Measurements from ENCODE around the gene ZNF565. TPM values are rescaled to one million over a fixed set of nuclear protein-coding genes. Genes with fewer than 3 reads are reported as not detected.

Gene ZNF565
- polyA plus RNA-seq, 2 of the 4 experiments (the other 2 are of a cell fraction): 4.5 to 5.6 TPM

DNA sequence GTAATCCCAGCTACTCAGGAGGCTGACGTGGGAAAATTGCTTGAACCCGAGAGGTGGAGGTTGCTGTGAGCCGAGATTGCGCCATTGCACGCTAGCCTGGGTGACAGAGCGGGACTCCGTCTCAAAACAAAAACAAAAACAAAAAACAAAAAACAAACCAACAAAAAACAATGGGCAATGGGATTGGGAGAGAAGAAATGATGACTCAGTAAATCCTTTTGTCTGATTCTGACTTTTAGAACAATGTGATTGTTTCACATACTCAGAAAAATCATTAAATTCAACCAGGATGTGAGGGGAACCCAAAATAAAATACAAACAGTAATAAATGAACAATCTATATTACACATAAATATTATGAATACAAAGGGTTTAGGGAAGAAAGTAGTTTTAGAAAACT is 5.1 kb downstream of the ZNF565 start:
- H3K4me1 ChIP-seq: 0 out of 3 replicates have a peak, but pooled peaks cover 3% of the 10 kb centered on the region
- ATAC-seq: no peak
- H3K4me3 ChIP-seq: no peak overlapping the region
- 95% methylated on average over 7 of the region's 7 CpGs for WGBS (ENCODE audit: missing lambda C conversion rate)
- no peak overlapping the region for H3K27ac ChIP-seq
- ChIA-PET POLR2A (interaction anchor here (0.6 kb wide), 1 partner anchor 18 kb away, joined by 3 read pairs; no protein-coding TSS in a partner anchor), CTCF (interaction anchor here (1.1 kb wide), 1 partner anchor 81 kb away, joined by 3 read pairs; no protein-coding TSS in a partner anchor)
- TF ChIP-seq CHD2 (IDR thresholded peaks at IDR 0.05; ENCODE audit: low read length, partially characterized antibody) (no peak), MAFK (IDR thresholded peaks at IDR 0.05; ENCODE audit: partially characterized antibody) (peak; percentile 92), TP53 (CRISPR knock-in tag; IDR thresholded peaks at IDR 0.05) (no peak)
- no peak for FAIRE-seq
- H3K9me3 ChIP-seq: 0 out of 3 replicates have a peak, but pooled peaks cover 4% of the 10 kb centered on the region
- H3K4me2 ChIP-seq: no peak overlapping the region
- DNase-seq (ENCODE audit: low read depth in 1 of 2, low spot score in 1 of 2): no peak

DNA sequence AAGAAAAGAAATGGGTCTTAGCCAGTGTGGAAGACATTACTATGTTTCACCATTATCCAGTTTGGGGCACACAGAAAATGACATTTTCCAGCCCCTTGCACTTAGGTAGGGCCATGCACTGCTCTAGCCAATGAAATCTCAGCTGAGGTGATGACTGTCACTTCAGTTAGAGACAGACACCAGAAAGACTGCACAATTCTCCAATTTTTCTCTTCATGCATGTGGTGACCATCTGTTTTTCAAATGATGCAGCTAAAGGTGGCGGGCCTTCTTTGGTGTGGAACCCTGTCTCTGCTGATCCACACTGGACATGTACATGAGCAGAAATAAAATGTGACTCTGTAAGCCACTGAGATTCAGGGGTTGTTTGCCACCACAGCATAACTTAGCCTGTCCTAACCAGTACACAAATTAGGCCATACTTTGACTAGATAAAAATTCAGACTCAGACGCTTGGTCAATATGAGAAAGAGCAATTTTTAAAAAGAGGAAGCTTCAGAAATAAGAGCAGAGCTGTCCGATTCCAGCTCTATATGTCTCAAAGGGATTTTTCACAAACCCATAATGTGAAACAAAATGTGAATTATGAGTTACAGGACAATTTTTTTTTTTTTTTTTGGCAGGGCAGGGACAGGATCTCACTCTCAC is 6.7 kb downstream of the ZNF565 start:
- FAIRE-seq: no peak
- POLR2A ChIA-PET: no interaction called here

DNA sequence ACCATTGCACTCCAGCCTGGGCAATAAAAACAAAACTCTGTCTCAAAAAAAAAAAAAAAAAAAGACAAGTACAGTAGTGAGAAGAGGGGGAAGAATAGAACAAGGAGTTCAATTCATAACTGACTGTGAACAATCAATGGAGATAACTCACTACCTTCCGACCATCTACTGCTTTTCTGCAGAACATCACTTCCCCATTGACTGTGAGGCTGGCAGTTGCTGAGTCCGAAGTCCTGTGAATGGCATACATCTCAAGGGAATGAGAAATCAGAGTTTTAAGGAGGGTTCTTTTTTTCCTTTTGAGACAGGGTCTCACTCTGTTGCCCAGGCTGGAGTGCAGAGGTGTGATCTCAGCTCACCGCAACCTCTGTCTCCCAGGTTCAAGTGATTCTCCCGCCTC is 11.2 kb downstream of the ZNF565 start:
- DNase-seq (ENCODE audit: low read depth in 1 of 2, low spot score in 1 of 2) (no peak), ATAC-seq (no peak), FAIRE-seq (no peak)
- ChIA-PET CTCF (interaction anchor here (0.6 to 1.9 kb wide), 4 partner anchors 23 to 1491 kb away, joined by 4 to 7 read pairs (median 5); no protein-coding TSS in a partner anchor), POLR2A (interaction anchor here (1.7 kb wide), 1 partner anchor 11 kb away, joined by 7 read pairs; the partner anchor contains the start of genes ZNF146 and ZNF565)
- Histone ChIP-seq H3K4me3 (no peak overlapping the region), H3K4me2 (no peak overlapping the region), H3K9me3 (0 out of 3 replicates have a peak, but pooled peaks cover 5% of the 10 kb centered on the region), H3K4me1 (no peaks in the 10 kb centered on the region), H3K27ac (no peak overlapping the region)
- 90% methylated on average over 4 of the region's 4 CpGs for WGBS (ENCODE audit: missing lambda C conversion rate)
- TF ChIP-seq, protein P1, sequence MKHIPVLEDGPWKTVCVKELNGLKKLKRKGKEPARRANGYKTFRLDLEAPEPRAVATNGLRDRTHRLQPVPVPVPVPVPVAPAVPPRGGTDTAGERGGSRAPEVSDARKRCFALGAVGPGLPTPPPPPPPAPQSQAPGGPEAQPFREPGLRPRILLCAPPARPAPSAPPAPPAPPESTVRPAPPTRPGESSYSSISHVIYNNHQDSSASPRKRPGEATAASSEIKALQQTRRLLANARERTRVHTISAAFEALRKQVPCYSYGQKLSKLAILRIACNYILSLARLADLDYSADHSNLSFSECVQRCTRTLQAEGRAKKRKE (CRISPR knock-in tag; IDR thresholded peaks at IDR 0.05; ENCODE audit: low read depth): no peak
- TF ChIP-seq FOXS1 (CRISPR knock-in tag; IDR thresholded peaks at IDR 0.05): no peak
- no peak for TF ChIP-seq TP53 (CRISPR knock-in tag; IDR thresholded peaks at IDR 0.05)
- TF ChIP-seq NPAS2 (CRISPR knock-in tag; IDR thresholded peaks at IDR 0.05; ENCODE audit: borderline replicate concordance): no peak
- no peak for TF ChIP-seq JUNB (IDR thresholded peaks at IDR 0.05)
- TF ChIP-seq, protein P2, sequence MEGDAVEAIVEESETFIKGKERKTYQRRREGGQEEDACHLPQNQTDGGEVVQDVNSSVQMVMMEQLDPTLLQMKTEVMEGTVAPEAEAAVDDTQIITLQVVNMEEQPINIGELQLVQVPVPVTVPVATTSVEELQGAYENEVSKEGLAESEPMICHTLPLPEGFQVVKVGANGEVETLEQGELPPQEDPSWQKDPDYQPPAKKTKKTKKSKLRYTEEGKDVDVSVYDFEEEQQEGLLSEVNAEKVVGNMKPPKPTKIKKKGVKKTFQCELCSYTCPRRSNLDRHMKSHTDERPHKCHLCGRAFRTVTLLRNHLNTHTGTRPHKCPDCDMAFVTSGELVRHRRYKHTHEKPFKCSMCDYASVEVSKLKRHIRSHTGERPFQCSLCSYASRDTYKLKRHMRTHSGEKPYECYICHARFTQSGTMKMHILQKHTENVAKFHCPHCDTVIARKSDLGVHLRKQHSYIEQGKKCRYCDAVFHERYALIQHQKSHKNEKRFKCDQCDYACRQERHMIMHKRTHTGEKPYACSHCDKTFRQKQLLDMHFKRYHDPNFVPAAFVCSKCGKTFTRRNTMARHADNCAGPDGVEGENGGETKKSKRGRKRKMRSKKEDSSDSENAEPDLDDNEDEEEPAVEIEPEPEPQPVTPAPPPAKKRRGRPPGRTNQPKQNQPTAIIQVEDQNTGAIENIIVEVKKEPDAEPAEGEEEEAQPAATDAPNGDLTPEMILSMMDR (IDR thresholded peaks at IDR 0.05): no peak
- no peak for TF ChIP-seq CBX8 (IDR thresholded peaks at IDR 0.05)

More for the DNA sequence above, 6.7 kb downstream of the ZNF565 start:
- ATAC-seq (no peak), DNase-seq (ENCODE audit: low read depth in 1 of 2, low spot score in 1 of 2) (no peak)
- no peak overlapping the region for H3K27ac ChIP-seq
- 0 out of 3 replicates have a peak, but pooled peaks cover 4% of the 10 kb centered on the region for H3K9me3 ChIP-seq
- CTCF ChIA-PET: interaction anchor here (0.7 to 2.5 kb wide), 8 partner anchors 10 to 147 kb away, joined by 3 to 7 read pairs (median 5); no protein-coding TSS in a partner anchor
- H3K4me2 ChIP-seq: no peak overlapping the region
- no peaks in the 10 kb centered on the region for H3K4me1 ChIP-seq
- TF ChIP-seq, protein P3, sequence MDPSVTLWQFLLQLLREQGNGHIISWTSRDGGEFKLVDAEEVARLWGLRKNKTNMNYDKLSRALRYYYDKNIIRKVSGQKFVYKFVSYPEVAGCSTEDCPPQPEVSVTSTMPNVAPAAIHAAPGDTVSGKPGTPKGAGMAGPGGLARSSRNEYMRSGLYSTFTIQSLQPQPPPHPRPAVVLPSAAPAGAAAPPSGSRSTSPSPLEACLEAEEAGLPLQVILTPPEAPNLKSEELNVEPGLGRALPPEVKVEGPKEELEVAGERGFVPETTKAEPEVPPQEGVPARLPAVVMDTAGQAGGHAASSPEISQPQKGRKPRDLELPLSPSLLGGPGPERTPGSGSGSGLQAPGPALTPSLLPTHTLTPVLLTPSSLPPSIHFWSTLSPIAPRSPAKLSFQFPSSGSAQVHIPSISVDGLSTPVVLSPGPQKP (IDR thresholded peaks at IDR 0.05; ENCODE audit: low read depth, low read length): no peak
- TF ChIP-seq POLR2AphosphoS2 (conservative IDR thresholded peaks at IDR 0.05; ENCODE audit: low read length): no peak
- no peak for TF ChIP-seq EHMT2 (IDR thresholded peaks at IDR 0.05; ENCODE audit: low read depth)
- TF ChIP-seq RAD21 (conservative IDR thresholded peaks at IDR 0.05 in 1 of 2, IDR thresholded peaks at IDR 0.05 in 1 of 2): no peak
- TF ChIP-seq PHF8 (IDR thresholded peaks at IDR 0.05; ENCODE audit: borderline replicate concordance, low read depth): no peak
- no peak for TF ChIP-seq ZC3H11A (IDR thresholded peaks at IDR 0.05)
- TF ChIP-seq, protein P1 (CRISPR knock-in tag; IDR thresholded peaks at IDR 0.05; ENCODE audit: low read depth): no peak
- TF ChIP-seq HOXB5 (CRISPR knock-in tag; IDR thresholded peaks at IDR 0.05): no peak
- TF ChIP-seq, protein P4, sequence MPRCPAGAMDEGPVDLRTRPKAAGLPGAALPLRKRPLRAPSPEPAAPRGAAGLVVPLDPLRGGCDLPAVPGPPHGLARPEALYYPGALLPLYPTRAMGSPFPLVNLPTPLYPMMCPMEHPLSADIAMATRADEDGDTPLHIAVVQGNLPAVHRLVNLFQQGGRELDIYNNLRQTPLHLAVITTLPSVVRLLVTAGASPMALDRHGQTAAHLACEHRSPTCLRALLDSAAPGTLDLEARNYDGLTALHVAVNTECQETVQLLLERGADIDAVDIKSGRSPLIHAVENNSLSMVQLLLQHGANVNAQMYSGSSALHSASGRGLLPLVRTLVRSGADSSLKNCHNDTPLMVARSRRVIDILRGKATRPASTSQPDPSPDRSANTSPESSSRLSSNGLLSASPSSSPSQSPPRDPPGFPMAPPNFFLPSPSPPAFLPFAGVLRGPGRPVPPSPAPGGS (IDR thresholded peaks at IDR 0.05): no peak
- TF ChIP-seq HEYL (CRISPR knock-in tag; IDR thresholded peaks at IDR 0.05): no peak
- TF ChIP-seq JUN (IDR thresholded peaks at IDR 0.05): no peak
- no peak for TF ChIP-seq FOSB (CRISPR knock-in tag; IDR thresholded peaks at IDR 0.05)
- TF ChIP-seq EHF (CRISPR knock-in tag; IDR thresholded peaks at IDR 0.05): no peak
- no peak for TF ChIP-seq CHD2 (IDR thresholded peaks at IDR 0.05; ENCODE audit: low read length, partially characterized antibody)
- TF ChIP-seq RCOR1 (IDR thresholded peaks at IDR 0.05; ENCODE audit: low read depth, low read length): no peak
- TF ChIP-seq RARB (CRISPR knock-in tag; IDR thresholded peaks at IDR 0.05): no peak
- no peak for TF ChIP-seq HOXB13 (CRISPR knock-in tag; IDR thresholded peaks at IDR 0.05; ENCODE audit: low read depth)
- no peak for TF ChIP-seq RNF2 (IDR thresholded peaks at IDR 0.05; ENCODE audit: borderline replicate concordance, low read depth)
- WGBS (ENCODE audit: missing lambda C conversion rate): 89% methylated on average over 3 of the region's 3 CpGs
- no peak overlapping the region for H3K4me3 ChIP-seq

All from A549 (cell line).